ENCODE results near the gene ARL5C.

DNA sequence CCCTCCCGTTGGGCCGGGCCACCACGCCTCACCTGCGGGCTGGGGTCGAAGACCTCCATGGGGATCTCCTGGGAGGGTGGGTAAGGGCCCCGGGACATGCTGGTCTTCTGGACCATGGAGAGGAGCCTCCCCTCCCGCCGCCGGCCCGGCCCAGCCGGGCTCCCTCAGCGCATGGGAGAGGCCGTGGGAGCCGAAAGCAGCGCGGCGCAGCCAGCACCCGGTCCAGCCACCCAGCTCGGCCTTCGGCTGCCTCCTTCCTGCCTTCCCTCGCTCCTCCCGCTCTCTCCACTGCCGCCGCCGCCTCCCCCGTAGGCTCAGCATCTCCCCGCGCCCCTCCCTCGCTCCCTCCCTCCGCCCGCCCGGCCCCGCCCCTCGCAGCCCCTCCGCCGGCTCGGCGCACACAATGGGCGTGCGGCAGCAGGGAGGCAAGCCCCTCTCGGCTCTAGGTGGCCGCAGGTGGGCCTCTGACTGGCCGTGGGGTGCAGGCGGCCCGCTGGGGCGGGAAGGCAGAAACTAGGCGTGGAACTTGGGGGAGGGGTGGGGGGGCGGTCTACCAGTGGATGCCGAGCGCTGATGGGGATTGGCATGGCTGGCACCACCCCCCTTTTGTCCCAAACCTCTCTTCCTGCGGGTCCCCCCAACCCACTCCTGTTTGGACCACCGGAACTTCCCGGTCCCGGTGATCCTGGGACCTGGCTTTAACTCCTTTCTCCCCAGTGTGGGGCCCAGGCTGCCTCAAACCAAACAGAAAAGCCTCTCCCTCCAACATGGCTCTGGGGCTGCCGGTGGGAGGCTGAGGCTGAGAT is 31.6 kb upstream of the ARL5C start, which contains the start of gene CACNB1:
- TF ChIP-seq, protein P1, sequence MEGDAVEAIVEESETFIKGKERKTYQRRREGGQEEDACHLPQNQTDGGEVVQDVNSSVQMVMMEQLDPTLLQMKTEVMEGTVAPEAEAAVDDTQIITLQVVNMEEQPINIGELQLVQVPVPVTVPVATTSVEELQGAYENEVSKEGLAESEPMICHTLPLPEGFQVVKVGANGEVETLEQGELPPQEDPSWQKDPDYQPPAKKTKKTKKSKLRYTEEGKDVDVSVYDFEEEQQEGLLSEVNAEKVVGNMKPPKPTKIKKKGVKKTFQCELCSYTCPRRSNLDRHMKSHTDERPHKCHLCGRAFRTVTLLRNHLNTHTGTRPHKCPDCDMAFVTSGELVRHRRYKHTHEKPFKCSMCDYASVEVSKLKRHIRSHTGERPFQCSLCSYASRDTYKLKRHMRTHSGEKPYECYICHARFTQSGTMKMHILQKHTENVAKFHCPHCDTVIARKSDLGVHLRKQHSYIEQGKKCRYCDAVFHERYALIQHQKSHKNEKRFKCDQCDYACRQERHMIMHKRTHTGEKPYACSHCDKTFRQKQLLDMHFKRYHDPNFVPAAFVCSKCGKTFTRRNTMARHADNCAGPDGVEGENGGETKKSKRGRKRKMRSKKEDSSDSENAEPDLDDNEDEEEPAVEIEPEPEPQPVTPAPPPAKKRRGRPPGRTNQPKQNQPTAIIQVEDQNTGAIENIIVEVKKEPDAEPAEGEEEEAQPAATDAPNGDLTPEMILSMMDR (IDR thresholded peaks at IDR 0.05): no peak
- TF ChIP-seq EZH2 (IDR thresholded peaks at IDR 0.05; ENCODE audit: borderline replicate concordance, insufficient read depth, low read depth, low read length, poor library complexity, severe bottlenecking): no peak

Data from B cell (primary cell).